MM.1S (cell line): ENCODE measurements around the gene SLC29A3.
A peak's percentile ranks its signal among the peaks of the same experiment; 100 is the strongest.

Source experiments
- DNase-seq: peaks from one replicate; pipeline ENCODE4 v3.0.0-alpha.2; 2015
- H2AFZ ChIP-seq: fragments of 300-600 bp; sonication (generic); 2 replicates; pipeline ENCODE4 v1.6.0; 2016; ENCODE audit warnings: antibody characterized with exemption, low read length
- H3F3A ChIP-seq: fragments of 300-600 bp; sonication (generic); 2 replicates; pipeline ENCODE4 v1.6.1; 2016; ENCODE audit warnings: mild to moderate bottlenecking, antibody characterized with exemption, low read length, moderate library complexity, mixed read lengths; ENCODE audit not compliant: insufficient read depth
- H3K27ac ChIP-seq: fragments of 300-600 bp; sonication (generic); 2 replicates; pipeline ENCODE4 v1.5.1; 2016; ENCODE audit warnings: mild to moderate bottlenecking, low read length
- H3K27me3 ChIP-seq: fragments of 300-600 bp; sonication (generic); replicated peaks from 2 replicates; pipeline ENCODE4 v1.6.0; 2016; ENCODE audit warnings: low read length; ENCODE audit not compliant: insufficient read depth
- H3K36me3 ChIP-seq: fragments of 300-600 bp; sonication (generic); replicated peaks from 2 replicates; pipeline ENCODE4 v1.6.1; 2016; ENCODE audit warnings: mild to moderate bottlenecking, low read length, mixed read lengths; ENCODE audit not compliant: insufficient read depth
- H3K4me1 ChIP-seq: fragments of 300-600 bp; sonication (generic); 2 replicates; pipeline ENCODE4 v1.6.1; 2016; ENCODE audit warnings: low read length, mixed read lengths
- H3K4me2 ChIP-seq: fragments of 300-600 bp; sonication (generic); 2 replicates; pipeline ENCODE4 v1.6.0; 2016; ENCODE audit warnings: low read depth, low read length
- H3K4me3 ChIP-seq: fragments of 300-600 bp; sonication (generic); 2 replicates; pipeline ENCODE4 v1.5.1; 2016; ENCODE audit warnings: low read length, mixed read lengths
- H3K79me2 ChIP-seq: fragments of 300-600 bp; sonication (generic); 2 replicates; pipeline ENCODE4 v1.6.1; 2016; ENCODE audit warnings: mixed run types, low read length, mixed read lengths
- H3K9ac ChIP-seq: fragments of 300-600 bp; sonication (generic); 2 replicates; pipeline ENCODE4 v1.6.1; 2016; ENCODE audit warnings: low read length, mixed read lengths
- H3K9me2 ChIP-seq: fragments of 300-600 bp; sonication (generic); replicated peaks from 2 replicates; pipeline ENCODE4 v1.6.1; 2016; ENCODE audit warnings: mild to moderate bottlenecking, low read length, mixed read lengths; ENCODE audit not compliant: insufficient read depth
- H3K9me3 ChIP-seq: fragments of 300-600 bp; sonication (generic); replicated peaks from 2 replicates; pipeline ENCODE4 v1.6.1; 2016; ENCODE audit warnings: mild to moderate bottlenecking, low read length, mixed read lengths; ENCODE audit not compliant: insufficient read depth
- H4K20me1 ChIP-seq: fragments of 300-600 bp; sonication (generic); 2 replicates; pipeline ENCODE4 v1.6.1; 2016; ENCODE audit warnings: mild to moderate bottlenecking, low read length, moderate library complexity, mixed read lengths; ENCODE audit not compliant: insufficient read depth
- EZH2 ChIP-seq: fragments of 300-600 bp; sonication (generic); optimal IDR thresholded peaks from 2 replicates; pipeline ENCODE3; 2017; ENCODE audit warnings: low read depth, mild to moderate bottlenecking, antibody characterized with exemption, low read length, mixed read lengths
- EZH2phosphoT487 ChIP-seq: fragments of 300-600 bp; sonication (generic); IDR thresholded peaks from 2 replicates; pipeline ENCODE4 v1.6.1; 2018; ENCODE audit warnings: antibody characterized with exemption, low read length
- TF ChIP-seq, protein P1 (sequence below): fragments of 300-600 bp; sonication (generic); IDR thresholded peaks from 2 replicates; pipeline ENCODE4 v1.5.1; 2016; ENCODE audit warnings: antibody characterized with exemption, low read length, mixed read lengths

SLC29A3 gene

DNA sequence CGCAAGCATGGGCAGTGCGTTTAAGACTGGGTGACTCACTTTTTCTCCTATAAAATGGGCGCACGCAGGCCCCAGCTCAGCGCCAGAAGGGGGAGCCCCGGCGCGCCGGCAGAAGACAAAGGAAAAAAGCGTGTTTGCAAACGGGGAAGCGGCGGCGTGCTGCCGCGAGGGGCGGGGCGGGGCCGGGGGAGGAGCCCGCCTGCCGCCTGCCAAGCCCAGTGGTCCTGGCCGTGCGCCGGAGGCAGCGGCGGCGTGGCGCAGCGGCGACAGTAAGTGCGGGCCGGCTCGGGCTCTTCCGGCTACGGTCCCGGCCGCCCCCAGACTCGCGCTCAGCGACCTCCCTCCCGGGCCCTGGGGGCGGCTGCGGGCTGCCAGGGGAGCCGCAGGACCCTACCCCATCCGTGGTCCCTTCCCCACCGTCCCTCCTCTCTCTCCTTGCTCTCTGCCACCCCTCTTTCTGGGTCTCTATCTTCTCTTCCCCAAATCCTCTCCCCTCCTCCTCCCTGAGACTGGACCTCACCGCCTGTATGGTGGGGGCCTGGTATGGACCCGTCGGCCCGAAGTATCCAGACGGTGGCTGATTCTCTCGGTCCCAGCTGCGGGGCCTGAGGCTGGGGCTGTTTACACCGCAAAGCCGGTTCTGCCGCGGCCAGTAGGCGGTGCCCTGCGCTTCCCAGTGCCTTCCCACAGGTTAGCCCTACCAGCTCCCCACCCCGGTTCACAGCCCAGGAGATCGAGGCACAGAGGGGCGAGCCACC is at the start of gene SLC29A3:
Gene SLC29A3 (plus strand): TSS at position 218 of the 758 bp plus-strand sequence. CDS start 51 bp downstream, at position 269.
- Histone ChIP-seq H3K9ac (peak within 1 kb of the TSS; percentile 65; the same call in 1 of the 2 replicates), H3F3A (peaks cover 12% of the 10 kb centered on the region), H3K27ac (no peak within 1 kb of the TSS), H3K9me2 (no peaks in the 10 kb centered on the region), H3K4me2 (peak within 1 kb of the TSS; percentile 78), H3K9me3 (no peaks in the 10 kb centered on the region), H4K20me1 (no peaks in the 10 kb centered on the region), H3K4me1 (peaks cover 16% of the 10 kb centered on the region), H3K4me3 (peak within 1 kb of the TSS; percentile 82), H2AFZ (peak within 1 kb of the TSS; percentile 98), H3K79me2 (no peaks in the 10 kb centered on the region), H3K36me3 (no peaks in the 10 kb centered on the region), H3K27me3 (no peaks in the 10 kb centered on the region)
- peak; percentile 83 for DNase-seq
- no peak for TF ChIP-seq EZH2phosphoT487
- TF ChIP-seq, protein P1, sequence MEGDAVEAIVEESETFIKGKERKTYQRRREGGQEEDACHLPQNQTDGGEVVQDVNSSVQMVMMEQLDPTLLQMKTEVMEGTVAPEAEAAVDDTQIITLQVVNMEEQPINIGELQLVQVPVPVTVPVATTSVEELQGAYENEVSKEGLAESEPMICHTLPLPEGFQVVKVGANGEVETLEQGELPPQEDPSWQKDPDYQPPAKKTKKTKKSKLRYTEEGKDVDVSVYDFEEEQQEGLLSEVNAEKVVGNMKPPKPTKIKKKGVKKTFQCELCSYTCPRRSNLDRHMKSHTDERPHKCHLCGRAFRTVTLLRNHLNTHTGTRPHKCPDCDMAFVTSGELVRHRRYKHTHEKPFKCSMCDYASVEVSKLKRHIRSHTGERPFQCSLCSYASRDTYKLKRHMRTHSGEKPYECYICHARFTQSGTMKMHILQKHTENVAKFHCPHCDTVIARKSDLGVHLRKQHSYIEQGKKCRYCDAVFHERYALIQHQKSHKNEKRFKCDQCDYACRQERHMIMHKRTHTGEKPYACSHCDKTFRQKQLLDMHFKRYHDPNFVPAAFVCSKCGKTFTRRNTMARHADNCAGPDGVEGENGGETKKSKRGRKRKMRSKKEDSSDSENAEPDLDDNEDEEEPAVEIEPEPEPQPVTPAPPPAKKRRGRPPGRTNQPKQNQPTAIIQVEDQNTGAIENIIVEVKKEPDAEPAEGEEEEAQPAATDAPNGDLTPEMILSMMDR: peak; percentile 66

DNA sequence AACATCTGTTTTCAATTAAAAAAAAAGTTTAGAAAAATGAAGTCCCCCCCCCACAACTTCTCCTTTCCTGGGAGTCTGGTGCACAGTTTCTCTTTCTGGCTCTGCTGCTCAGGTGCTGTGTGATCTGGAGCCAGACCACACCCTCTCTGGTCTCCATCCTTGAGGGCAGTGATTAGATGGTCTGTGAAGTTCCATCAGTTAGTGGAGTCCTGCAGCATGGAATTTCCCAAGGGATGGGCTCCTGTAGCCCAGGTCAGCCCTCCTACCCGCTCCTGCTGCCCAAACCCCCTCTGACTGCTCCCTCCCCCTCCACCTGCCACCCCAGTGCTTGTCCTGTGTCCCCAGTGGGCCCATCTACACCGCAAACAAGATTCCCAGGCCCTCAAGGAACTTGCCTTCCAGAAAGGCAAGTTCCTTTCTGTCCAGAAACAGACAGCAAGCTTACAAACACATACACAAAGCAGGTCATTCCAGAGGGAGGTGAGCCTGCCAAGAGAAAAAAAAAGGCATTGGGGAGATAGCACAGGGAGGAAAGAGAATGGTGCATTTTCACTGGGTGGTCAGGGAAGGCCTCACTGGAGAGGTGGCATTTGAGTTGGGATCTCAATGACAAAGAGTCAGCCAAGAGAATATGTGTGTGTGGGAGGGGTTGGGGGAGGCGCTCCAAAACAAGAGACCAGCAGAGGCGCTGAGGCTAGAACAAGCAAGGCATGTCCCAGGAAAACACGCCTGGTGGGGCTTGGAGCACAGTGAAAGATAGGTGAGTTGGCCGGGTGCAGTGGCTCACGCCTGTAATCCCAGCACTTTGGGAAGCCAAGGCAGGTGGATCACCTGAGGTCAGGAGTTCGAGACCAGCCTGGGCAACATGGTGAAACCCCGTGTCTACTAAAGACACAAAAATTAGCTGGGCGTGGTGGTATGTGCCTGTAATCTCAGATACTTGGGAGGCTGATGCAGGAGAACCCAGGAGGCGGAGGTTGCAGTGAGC is 49.5 kb upstream of the SLC29A3 start:
- no peak overlapping the region for H3K27ac ChIP-seq
- no peak overlapping the region for H2AFZ ChIP-seq
- H3K9me3 ChIP-seq: no peaks in the 10 kb centered on the region
- no peaks in the 10 kb centered on the region for H3K9me2 ChIP-seq
- H3K36me3 ChIP-seq: no peaks in the 10 kb centered on the region
- no peaks in the 10 kb centered on the region for H3F3A ChIP-seq
- H4K20me1 ChIP-seq: no peaks in the 10 kb centered on the region
- no peak for DNase-seq
- H3K79me2 ChIP-seq: no peaks in the 10 kb centered on the region
- H3K9ac ChIP-seq: no peak overlapping the region
- H3K4me2 ChIP-seq: no peak overlapping the region
- TF ChIP-seq, protein P1: no peak
- TF ChIP-seq EZH2phosphoT487 (no peak), EZH2 (no peak)
- no peak overlapping the region for H3K4me3 ChIP-seq
- H3K27me3 ChIP-seq: peaks cover 26% of the 10 kb centered on the region
- no peaks in the 10 kb centered on the region for H3K4me1 ChIP-seq

DNA sequence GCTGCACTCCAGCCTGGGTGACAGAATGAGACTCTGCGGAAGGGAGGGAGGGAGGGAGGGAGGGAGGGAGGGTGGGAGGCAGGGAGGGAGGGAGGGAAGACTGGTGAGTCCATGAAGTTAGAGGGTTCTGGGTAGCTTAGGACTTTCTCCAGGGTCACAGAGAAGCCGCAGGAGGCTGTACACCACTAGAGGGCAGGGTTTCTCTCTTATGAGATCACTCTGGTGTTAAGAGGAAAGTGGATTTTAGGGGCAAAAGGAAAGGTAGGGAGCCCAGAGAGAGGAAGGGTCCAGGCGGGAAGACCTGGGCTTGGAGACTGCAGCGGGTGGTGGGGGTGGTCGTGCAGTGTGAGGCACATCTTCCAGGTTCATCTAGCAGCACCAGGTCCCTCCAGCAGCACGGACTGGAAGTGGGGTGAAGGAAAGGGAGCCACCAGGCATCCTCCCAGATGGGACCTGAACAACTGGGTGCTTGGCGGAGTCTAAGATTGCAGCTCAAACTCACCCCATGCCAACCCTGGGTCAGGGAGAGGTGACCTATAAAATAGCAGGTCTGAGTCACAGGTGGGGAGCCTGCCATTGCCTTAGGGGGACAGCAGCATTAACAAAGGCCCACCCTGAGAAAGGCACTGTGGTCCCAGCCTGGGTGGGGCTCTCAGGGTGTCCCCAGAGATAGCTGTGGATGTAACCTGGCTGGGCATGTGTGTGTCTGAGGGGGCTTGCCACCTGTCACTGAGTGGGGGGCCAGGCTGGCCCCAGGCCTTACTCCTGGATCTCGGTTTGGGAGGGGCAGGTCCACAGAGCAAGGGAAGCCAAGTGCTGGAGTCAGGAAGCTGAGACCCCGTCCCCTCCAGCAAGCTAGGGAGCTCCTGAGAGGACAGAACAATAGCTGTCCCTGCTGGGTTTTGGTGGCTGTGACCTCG is 48.5 kb upstream of the SLC29A3 start:
- Histone ChIP-seq H3F3A (no peaks in the 10 kb centered on the region), H3K27ac (no peak overlapping the region), H3K9me3 (no peaks in the 10 kb centered on the region), H3K36me3 (no peaks in the 10 kb centered on the region), H3K27me3 (peaks cover 17% of the 10 kb centered on the region), H3K9me2 (no peaks in the 10 kb centered on the region), H3K9ac (no peak overlapping the region), H3K79me2 (no peaks in the 10 kb centered on the region), H3K4me3 (no peak overlapping the region), H2AFZ (no peak overlapping the region), H3K4me2 (no peak overlapping the region), H4K20me1 (no peaks in the 10 kb centered on the region), H3K4me1 (no peaks in the 10 kb centered on the region)
- DNase-seq: peak; percentile 61
- no peak for TF ChIP-seq EZH2
- TF ChIP-seq, protein P1: peak; percentile 60
- no peak for TF ChIP-seq EZH2phosphoT487
